Fibroblast of skin of back (primary cell): Measurements from ENCODE around the gene TRMT11.

Source experiments
- DNase-seq: peaks from one replicate; pipeline ENCODE4 v3.0.0-alpha.2; 2013

Gene TRMT11

GRCh38 chr6:126077810-126078776 lies 91.8 kb downstream of the TRMT11 start:
- DNase-seq = no peak

- DNase-seq = no peak
Observed at GRCh38 chr6:126083875-126084274, 97.5 kb downstream of the TRMT11 start.

GRCh38 chr6:126086560-126086959 lies 100.2 kb downstream of the TRMT11 start:
- no peak for DNase-seq
